Spleen (tissue), 11 donors: ENCODE data around the gene OPTN. TPM values are rescaled to one million over a fixed set of nuclear protein-coding genes. Genes with fewer than 3 reads are reported as not detected.

ENCODE experiments used
- DNase-seq: peaks from one replicate; pipeline ENCODE4 v3.0.0-alpha.2; 2020
- H3K27ac ChIP-seq, 8 donors: fragments of 200-600 bp; sonication (generic) in 7 of 8; 1 replicate in 4 of 8; 2 replicates in 4 of 8; pipeline versions ENCODE4 v1.5.0 to v1.8.0; 2016 to 2021; ENCODE audit warnings: inconsistent platforms in 4 of 8, mild to moderate bottlenecking in 4 of 8, moderate library complexity in 1 of 8
- H3K27me3 ChIP-seq, 7 donors: fragments of 200-600 bp; sonication (generic) in 6 of 7; replicated peaks in 1 of 7; 1 replicate in 4 of 7; 2 replicates in 3 of 7; pipeline versions ENCODE4 v1.5.0 to v1.8.0; 2016 to 2021; ENCODE audit warnings: inconsistent platforms in 3 of 7, mild to moderate bottlenecking in 1 of 7
- H3K36me3 ChIP-seq, 6 donors: fragments of 200-600 bp; sonication (generic) in 5 of 6; 1 replicate in 4 of 6; 2 replicates in 2 of 6; pipeline versions ENCODE4 v1.5.0 to v1.8.0; 2016 to 2021; ENCODE audit warnings: inconsistent platforms in 2 of 6
- H3K4me1 ChIP-seq, 6 donors: fragments of 200-600 bp; sonication (generic) in 5 of 6; 1 replicate in 3 of 6; 2 replicates in 3 of 6; pipeline versions ENCODE4 v1.5.0 to v1.8.0; 2016 to 2021; ENCODE audit warnings: inconsistent platforms in 3 of 6
- H3K4me3 ChIP-seq, 8 donors: fragments of 200-600 bp; sonication (generic) in 7 of 8; 1 replicate in 4 of 8; 2 replicates in 4 of 8; pipeline versions ENCODE4 v1.5.0 to v1.8.0; 2016 to 2021; ENCODE audit warnings: inconsistent platforms in 4 of 8, mild to moderate bottlenecking in 4 of 8, moderate library complexity in 2 of 8
- H3K9me3 ChIP-seq, 8 donors: fragments of 200-600 bp; sonication (generic) in 7 of 8; 1 replicate in 4 of 8; 2 replicates in 4 of 8; pipeline versions ENCODE4 v1.5.0 to v1.8.0; 2016 to 2021; ENCODE audit warnings: inconsistent platforms in 4 of 8
- CTCF ChIP-seq, 11 experiments: fragments of 200-600 bp in 7 of 11; fragments of 450-650 bp in 4 of 11; sonication (generic) in 4 of 11; IDR thresholded peaks in 8 of 11; conservative IDR thresholded peaks in 3 of 11; 1 replicate in 7 of 11; 2 replicates in 4 of 11; pipeline versions ENCODE4 v1.4.0 to v1.8.0; 2016 to 2021; ENCODE audit warnings: antibody characterized with exemption in 11 of 11, inconsistent platforms in 4 of 11, mild to moderate bottlenecking in 1 of 11
- POLR2A ChIP-seq, 3 donors: fragments of 450-650 bp; IDR thresholded peaks; one replicate each; pipeline ENCODE4 v1.5.1; 2017; ENCODE audit warnings: antibody characterized with exemption in 3 of 3, mild to moderate bottlenecking in 1 of 3
- POLR2AphosphoS5 ChIP-seq, 3 donors: sonication (generic); formaldehyde crosslinking; IDR thresholded peaks; one replicate each; pipeline ENCODE4 v1.5.1; 2017; ENCODE audit warnings: antibody characterized with exemption in 3 of 3
- WGBS, 5 donors: extraction: QIAGEN DNeasy Blood & Tissue Kit in 3 of 5; methylation state at CpG; one replicate each; pipeline versions ENCODE4 v1.1.5 to v1.1.7; 2013 to 2018; 5-methylcytosine and 5-hydroxymethylcytosine counted together
- intact Hi-C: fragments of 100-400 bp; cut with DNase I; formaldehyde crosslinking; loops from one replicate; pipeline ENCODE4 v1.15.0; 2023; ENCODE audit warnings: low total_unique reads
- polyA plus RNA-seq, 3 donors: library from polyadenylated mRNA; stranded (reverse); fragments of 200-250 nt; gene quantifications; one replicate each; pipeline ENCODE4 v1.2.1, GENCODE V29; 2013
- total RNA-seq, 7 donors: library from RNA; depleted of rRNA in 3 of 7; stranded (reverse); fragments of >200 nt in 3 of 7; fragmentation: NEBNext Ultra II Directional in 4 of 7; extraction: Animal tissue kit (Norgen Biotek cat#: 25700) in 4 of 7; gene quantifications; one replicate each; pipeline versions ENCODE4 v1.1.0 to v1.2.1, GENCODE V29; 2016 to 2021
- donor health status: healthy with polysubstance abuse.
- donor health status: DM: no; HTN: no; CAD: no; lungs with moderate emphysema.
- donor health status: DM: no; HTN: no; CAD: no.
- donor health status: Bipolar disorder and iron deficiency.
- donor health status: healthy.
- donor health status: DM: no; HTN: no; CAD: no.
- donor health status: DM: yes; HTN: yes; CAD: no.

OPTN gene
- total and polyA plus RNA-seq, 10 donors = 17.2 to 73.7 (median 52.0) TPM

GRCh38 chr10:13095094-13095493 is 4.9 kb upstream of the OPTN start:
- no peaks in the 10 kb centered on the region for H3K9me3 ChIP-seq
- peaks cover 0 to 14% (median 3%) of the 10 kb centered on the region in 6 donors for H3K4me1 ChIP-seq
- intact Hi-C loops = no loop called here
- WGBS, 5 donors = 85 to 97% (median 90%) methylated on average over 3 of the region's 3 CpGs
- peaks cover 0 to 2% (median 0%) of the 10 kb centered on the region in 7 donors for H3K27me3 ChIP-seq
- H3K36me3 ChIP-seq = no peaks in the 10 kb centered on the region
- TF ChIP-seq POLR2A (IDR thresholded peaks at IDR 0.05) (no peak), POLR2AphosphoS5 (IDR thresholded peaks at IDR 0.05) (no peak), CTCF (IDR thresholded peaks at IDR 0.05 in 8 of 11, conservative IDR thresholded peaks at IDR 0.05 in 3 of 11) (no peak)
- H3K4me3 ChIP-seq = no peak overlapping the region
- H3K27ac ChIP-seq = no peak overlapping the region
- DNase-seq = no peak

- peaks cover 0 to 6% (median 0%) of the 10 kb centered on the region in 7 donors for H3K27me3 ChIP-seq
- H3K27ac ChIP-seq = no peak overlapping the region
- peaks cover 0 to 22% (median 4%) of the 10 kb centered on the region in 6 donors for H3K4me1 ChIP-seq
- DNase-seq = no peak
- H3K9me3 ChIP-seq = no peaks in the 10 kb centered on the region
- no peaks in the 10 kb centered on the region for H3K36me3 ChIP-seq
- TF ChIP-seq POLR2A (IDR thresholded peaks at IDR 0.05) (no peak), CTCF (IDR thresholded peaks at IDR 0.05 in 8 of 11, conservative IDR thresholded peaks at IDR 0.05 in 3 of 11) (no peak), POLR2AphosphoS5 (IDR thresholded peaks at IDR 0.05) (no peak)
- no peak overlapping the region for H3K4me3 ChIP-seq
- intact Hi-C loops = no loop called here
- 87 to 92% (median 90%) methylated on average over 2 of the region's 2 CpGs for WGBS, 5 donors
These were observed 4.0 kb upstream of the OPTN start for GRCh38 chr10:13095929-13096328.

- Histone ChIP-seq H3K27me3 (peaks cover 0 to 6% (median 0%) of the 10 kb centered on the region in 7 donors), H3K4me1 (peaks cover 3 to 54% (median 23%) of the 10 kb centered on the region in 6 donors), H3K9me3 (no peaks in the 10 kb centered on the region), H3K27ac (peak overlapping the region; percentile 87 to 96 (median 94)), H3K36me3 (no peaks in the 10 kb centered on the region), H3K4me3 (peak overlapping the region; percentile 75 to 93 (median 82))
- intact Hi-C loops = no loop called here
- DNase-seq = no peak
- TF ChIP-seq POLR2A (IDR thresholded peaks at IDR 0.05) (no peak), POLR2AphosphoS5 (IDR thresholded peaks at IDR 0.05) (no peak), CTCF (IDR thresholded peaks at IDR 0.05 in 8 of 11, conservative IDR thresholded peaks at IDR 0.05 in 3 of 11) (peak in 5 of 11 experiments; percentile 10 to 58 (median 23))
- WGBS, 5 donors = 2 to 4% (median 2%) methylated on average over 13 to 14 of the region's 14 CpGs
These were observed 758 bp upstream of the OPTN start for GRCh38 chr10:13099144-13099665.

GRCh38 chr10:13100349-13101294 is 659 bp downstream of the OPTN start:
- no peaks in the 10 kb centered on the region for H3K9me3 ChIP-seq
- no peak for DNase-seq
- peaks cover 0 to 7% (median 0%) of the 10 kb centered on the region in 6 donors for H3K36me3 ChIP-seq
- WGBS, 5 donors = 4 to 7% (median 5%) methylated on average over 23 to 35 of the region's 35 CpGs
- intact Hi-C loops = no loop called here
- peak overlapping the region; percentile 87 to 96 (median 94) for H3K27ac ChIP-seq
- H3K27me3 ChIP-seq = peaks cover 0 to 6% (median 0%) of the 10 kb centered on the region in 7 donors
- TF ChIP-seq CTCF (IDR thresholded peaks at IDR 0.05 in 8 of 11, conservative IDR thresholded peaks at IDR 0.05 in 3 of 11) (no peak), POLR2A (IDR thresholded peaks at IDR 0.05) (no peak), POLR2AphosphoS5 (IDR thresholded peaks at IDR 0.05) (no peak)
- peak overlapping the region; percentile 75 to 93 (median 82) for H3K4me3 ChIP-seq
- H3K4me1 ChIP-seq = peaks cover 11 to 68% (median 33%) of the 10 kb centered on the region in 6 donors
